SK-N-SH (cell line): Measurements from ENCODE around the gene PPP1R15A. TPM values are rescaled to one million over a fixed set of nuclear protein-coding genes. Genes with fewer than 3 reads are reported as not detected.

Source experiments
- CTCF ChIA-PET: fragments of 300-600, 350-600 bp; formaldehyde crosslinking; extraction: SDS; loops from one replicate; lab custom pipeline; 2021; lab: Yijun Ruan, JAX
- POLR2A ChIA-PET: fragments of 350-600 bp; sonication (Branson Sonifier 250); formaldehyde crosslinking; extraction: SDS; loops from one replicate; lab custom pipeline; 2020; ENCODE audit warnings: antibody characterized with exemption, inconsistent platforms; lab: Yijun Ruan, JAX
- DNase-seq: peaks from one replicate; pipeline ENCODE4 v3.0.0; 2012
- H2AFZ ChIP-seq: fragments of 200-600 bp; sonication (generic); 2 replicates; pipeline ENCODE4 v1.8.1; 2016; ENCODE audit warnings: antibody characterized with exemption, mild to moderate bottlenecking, low read depth
- H3F3A ChIP-seq: fragments of 200-600 bp; sonication (generic); replicated peaks from 2 replicates; pipeline ENCODE3; 2016; ENCODE audit warnings: antibody characterized with exemption, mild to moderate bottlenecking; ENCODE audit not compliant: insufficient read depth
- H3K27ac ChIP-seq, 2 experiments: fragments of 200-500 bp in 1 of 2; fragments of 200-600 bp in 1 of 2; sonication (Bioruptor generic) in 1 of 2; sonication (generic), shearing (Covaris generic) in 1 of 2; 2 replicates each; pipeline versions ENCODE4 v1.5.1 to v1.6.1; 2014 to 2016; ENCODE audit warnings: low read depth in 2 of 2, inconsistent platforms in 1 of 2, low read length in 1 of 2, mild to moderate bottlenecking in 1 of 2, mixed read lengths in 1 of 2
- H3K27me3 ChIP-seq: fragments of 200-600 bp; sonication (generic), shearing (Covaris generic); 2 replicates; pipeline ENCODE4 v1.6.1; 2016; ENCODE audit warnings: mixed run types; ENCODE audit not compliant: insufficient read depth
- H3K36me3 ChIP-seq, 2 experiments: fragments of 200-500 bp in 1 of 2; fragments of 200-600 bp in 1 of 2; sonication (Bioruptor generic) in 1 of 2; sonication (generic) in 1 of 2; replicated peaks in 1 of 2; 2 replicates each; pipeline versions ENCODE3 to v1.5.1; 2014 to 2016; ENCODE audit warnings: low read length in 1 of 2, mild to moderate bottlenecking in 1 of 2; ENCODE audit not compliant: insufficient read depth in 2 of 2, control insufficient read depth in 1 of 2
- H3K4me1 ChIP-seq, 2 experiments: fragments of 200-500 bp in 1 of 2; fragments of 200-600 bp in 1 of 2; sonication (Bioruptor generic) in 1 of 2; sonication (generic), shearing (Covaris generic) in 1 of 2; 2 replicates each; pipeline versions ENCODE4 v1.5.1 to v1.6.1; 2014 to 2016; ENCODE audit warnings: low read depth in 1 of 2, low read length in 1 of 2, mixed run types in 1 of 2; ENCODE audit not compliant: insufficient read depth in 2 of 2, control insufficient read depth in 1 of 2
- H3K4me2 ChIP-seq: fragments of 200-600 bp; sonication (generic), shearing (Covaris generic); 2 replicates; pipeline ENCODE4 v1.6.1; 2017; ENCODE audit warnings: mixed run types
- H3K4me3 ChIP-seq, 2 experiments: fragments of 200-500 bp in 1 of 2; fragments of 200-600 bp in 1 of 2; sonication (Bioruptor generic) in 1 of 2; sonication (generic), shearing (Covaris generic) in 1 of 2; 2 replicates each; pipeline versions ENCODE4 v1.5.1 to v1.8.1; 2014 to 2016; ENCODE audit warnings: low read depth in 2 of 2, inconsistent platforms in 1 of 2, low read length in 1 of 2, mild to moderate bottlenecking in 1 of 2, mixed read lengths in 1 of 2, moderate library complexity in 1 of 2
- H3K79me2 ChIP-seq: fragments of 200-600 bp; sonication (generic); 2 replicates; pipeline ENCODE4 v1.8.1; 2017; ENCODE audit warnings: mild to moderate bottlenecking; ENCODE audit not compliant: insufficient read depth
- H3K9ac ChIP-seq: fragments of 200-600 bp; sonication (generic); 2 replicates; pipeline ENCODE4 v1.6.1; 2017; ENCODE audit warnings: mixed run types
- H3K9me2 ChIP-seq: fragments of 200-600 bp; sonication (generic); 2 replicates; pipeline ENCODE4 v1.6.1; 2017; ENCODE audit warnings: mixed run types
- H3K9me3 ChIP-seq: fragments of 200-600 bp; sonication (generic); 2 replicates; pipeline ENCODE4 v1.6.1; 2017; ENCODE audit warnings: mixed run types, mild to moderate bottlenecking, moderate library complexity
- H4K20me1 ChIP-seq: fragments of 200-600 bp; sonication (generic); 2 replicates; pipeline ENCODE4 v1.6.1; 2017; ENCODE audit warnings: mild to moderate bottlenecking, mixed run types; ENCODE audit not compliant: insufficient read depth
- CTCF ChIP-seq: fragments of 200-600 bp; sonication (generic); IDR thresholded peaks from 2 replicates; pipeline ENCODE4 v1.6.1; 2017; ENCODE audit warnings: antibody characterized with exemption, mild to moderate bottlenecking, moderate library complexity
- ELF1 ChIP-seq: IDR thresholded peaks from 2 replicates; pipeline ENCODE4 v1.4.0; 2012
- EZH2phosphoT487 ChIP-seq: fragments of 200-600 bp; sonication (generic); IDR thresholded peaks from 2 replicates; pipeline ENCODE4 v1.6.1; 2017; ENCODE audit warnings: low read depth, mixed run types, mild to moderate bottlenecking, antibody characterized with exemption, moderate library complexity, borderline replicate concordance
- FOXJ3 ChIP-seq: sonication (generic); formaldehyde crosslinking; IDR thresholded peaks from 2 replicates; pipeline ENCODE4 v1.5.1; 2020; ENCODE audit warnings: mild to moderate bottlenecking, missing genetic modification reagents
- FOXM1 ChIP-seq: IDR thresholded peaks from 2 replicates; pipeline ENCODE4 v1.4.0; 2012; ENCODE audit warnings: low read depth, mild to moderate bottlenecking
- GABPA ChIP-seq: IDR thresholded peaks from 2 replicates; pipeline ENCODE4 v1.4.0; 2012; ENCODE audit warnings: low read depth, mild to moderate bottlenecking
- GATA2 ChIP-seq: sonication (generic); formaldehyde crosslinking; IDR thresholded peaks from 2 replicates; pipeline ENCODE4 v1.5.0; 2020; ENCODE audit warnings: mild to moderate bottlenecking, missing genetic modification reagents
- IRF3 ChIP-seq: fragments of 150-350 bp; IDR thresholded peaks from 2 replicates; pipeline ENCODE4 v1.6.1; 2016; ENCODE audit warnings: mild to moderate bottlenecking, low read depth, low read length
- NFIC ChIP-seq: IDR thresholded peaks from 2 replicates; pipeline ENCODE4 v1.4.0; 2012; ENCODE audit warnings: borderline replicate concordance
- NRF1 ChIP-seq: IDR thresholded peaks from 2 replicates; pipeline ENCODE4 v1.6.1; 2012; ENCODE audit warnings: low read depth, mild to moderate bottlenecking, low read length
- SMC3 ChIP-seq: IDR thresholded peaks from 2 replicates; pipeline ENCODE4 v1.6.1; 2012; ENCODE audit warnings: low read depth, low read length, improper control_type of control experiment
- TAF1 ChIP-seq: IDR thresholded peaks from 2 replicates; pipeline ENCODE4 v1.6.1; 2012; ENCODE audit warnings: low read depth, mild to moderate bottlenecking, low read length, moderate library complexity, borderline replicate concordance
- USF2 ChIP-seq: fragments of 150-350 bp; IDR thresholded peaks from 2 replicates; pipeline ENCODE4 v1.6.1; 2017; ENCODE audit warnings: antibody characterized with exemption, low read length, low read depth, borderline replicate concordance
- ZBTB33 ChIP-seq: IDR thresholded peaks from 2 replicates; pipeline ENCODE4 v1.4.0; 2012; ENCODE audit warnings: low read depth, borderline replicate concordance
- WGBS: methylation state at CpG from one replicate; pipeline ENCODE4 v1.1.6; 2017; ENCODE audit warnings: low lambda C conversion rate; 5-methylcytosine and 5-hydroxymethylcytosine counted together
- polyA plus RNA-seq, 3 experiments: library from polyadenylated mRNA; depleted of rRNA; stranded (reverse); fragments of >200 nt; gene quantifications; 2 replicates each; pipeline ENCODE4 v1.2.3, GENCODE V29; 2012

The PPP1R15A gene
- polyA plus RNA-seq, 1 of the 3 experiments (the other 2 are of a cell fraction) = 73.7 TPM

GRCh38 chr19:48852292-48852691, 19.9 kb upstream of the PPP1R15A start:
- Histone ChIP-seq H3K4me3 (no peak overlapping the region), H3K4me2 (no peak overlapping the region), H3K27me3 (no peaks in the 10 kb centered on the region), H3K9me2 (no peaks in the 10 kb centered on the region), H3K9ac (no peak overlapping the region), H3F3A (no peaks in the 10 kb centered on the region), H2AFZ (no peak overlapping the region), H3K4me1 (no peaks in the 10 kb centered on the region), H3K79me2 (no peaks in the 10 kb centered on the region), H3K36me3 (no peaks in the 10 kb centered on the region), H4K20me1 (no peaks in the 10 kb centered on the region), H3K27ac (no peak overlapping the region), H3K9me3 (no peaks in the 10 kb centered on the region)
- TF ChIP-seq ELF1 = no peak
- DNase-seq = no peak
- ChIA-PET POLR2A (no interaction called here), CTCF (interaction anchor here (3.3 to 5.7 kb wide), 3 partner anchors 9 to 118 kb away, joined by 14 to 37 read pairs (median 17); no protein-coding TSS in a partner anchor)
- WGBS = 98% methylated on average over 4 of the region's 4 CpGs

GRCh38 chr19:48853483-48853882, 18.7 kb upstream of the PPP1R15A start:
- POLR2A ChIA-PET = interaction anchor here (1.8 kb wide), 1 partner anchor 18 kb away, joined by 5 read pairs; the partner anchor contains the start of gene PPP1R15A
- H3K27ac ChIP-seq = no peak overlapping the region

GRCh38 chr19:48854103-48854502, 18.1 kb upstream of the PPP1R15A start:
- 91% methylated on average over 7 of the region's 7 CpGs for WGBS
- TF ChIP-seq USF2 (no peak), TAF1 (no peak), FOXJ3 (CRISPR knock-in tag) (no peak), GABPA (no peak), ZBTB33 (no peak), CTCF (no peak)

More at GRCh38 chr19:48853483-48853882, 18.7 kb upstream of the PPP1R15A start:
- no peaks in the 10 kb centered on the region for H4K20me1 ChIP-seq
- WGBS = 98% methylated on average over 3 of the region's 8 CpGs
- H3K9ac ChIP-seq = no peak overlapping the region
- CTCF ChIA-PET = interaction anchor here (0.8 to 5.7 kb wide), 6 partner anchors 8 to 117 kb away, joined by 3 to 37 read pairs (median 8); partner anchors contain the start of gene HSD17B14
- H3K9me3 ChIP-seq = no peaks in the 10 kb centered on the region
- no peak for TF ChIP-seq NRF1
- no peak for TF ChIP-seq NFIC
- no peak for TF ChIP-seq USF2
- no peak for TF ChIP-seq SMC3
- TF ChIP-seq EZH2phosphoT487 = no peak
- TF ChIP-seq FOXM1 = no peak
- TF ChIP-seq IRF3 = no peak
- no peak for TF ChIP-seq GATA2 (CRISPR knock-in tag)
- no peaks in the 10 kb centered on the region for H3K36me3 ChIP-seq
- H3K4me2 ChIP-seq = no peak overlapping the region
- H3K4me1 ChIP-seq = no peaks in the 10 kb centered on the region
- no peaks in the 10 kb centered on the region for H3K27me3 ChIP-seq
- DNase-seq = no peak
- no peak overlapping the region for H3K4me3 ChIP-seq
- H3F3A ChIP-seq = no peaks in the 10 kb centered on the region
- H3K9me2 ChIP-seq = no peaks in the 10 kb centered on the region
- no peaks in the 10 kb centered on the region for H3K79me2 ChIP-seq
- no peak overlapping the region for H2AFZ ChIP-seq

More at GRCh38 chr19:48854103-48854502, 18.1 kb upstream of the PPP1R15A start:
- no peak for DNase-seq
- H4K20me1 ChIP-seq = no peaks in the 10 kb centered on the region
- no peaks in the 10 kb centered on the region for H3K79me2 ChIP-seq
- H3K27ac ChIP-seq = no peak overlapping the region
- no peak overlapping the region for H3K4me3 ChIP-seq
- H3K27me3 ChIP-seq = no peaks in the 10 kb centered on the region
- no peak overlapping the region for H3K9ac ChIP-seq
- H3K4me2 ChIP-seq = no peak overlapping the region
- ChIA-PET POLR2A (interaction anchor here (1.8 kb wide), 1 partner anchor 18 kb away, joined by 5 read pairs; the partner anchor contains the start of gene PPP1R15A), CTCF (interaction anchor here (0.8 to 5.7 kb wide), 6 partner anchors 8 to 117 kb away, joined by 3 to 37 read pairs (median 8); partner anchors contain the start of gene HSD17B14)
- no peaks in the 10 kb centered on the region for H3F3A ChIP-seq
- no peaks in the 10 kb centered on the region for H3K36me3 ChIP-seq
- H3K9me2 ChIP-seq = no peaks in the 10 kb centered on the region
- no peak overlapping the region for H2AFZ ChIP-seq
- no peaks in the 10 kb centered on the region for H3K4me1 ChIP-seq
- H3K9me3 ChIP-seq = no peaks in the 10 kb centered on the region
